OCI-LY1 (cell line): Measurements from ENCODE around the gene LRRC40.

Experiments used
- H2AFZ ChIP-seq: fragments of 200-600 bp; sonication (generic), shearing (Covaris generic); 2 replicates; pipeline ENCODE4 v1.6.0; 2014; ENCODE audit warnings: antibody characterized with exemption, mild to moderate bottlenecking, low read length
- H3F3A ChIP-seq: fragments of 200-600 bp; sonication (generic), shearing (Covaris generic); 2 replicates; pipeline ENCODE4 v1.6.0; 2014; ENCODE audit warnings: mild to moderate bottlenecking, antibody characterized with exemption, low read length, moderate library complexity; ENCODE audit not compliant: insufficient read depth
- H3K27ac ChIP-seq: fragments of 200-600 bp; sonication (generic); 2 replicates; pipeline ENCODE4 v1.5.1; 2014; ENCODE audit warnings: low read length, mixed run types, mild to moderate bottlenecking, low read depth; ENCODE audit not compliant: poor library complexity, severe bottlenecking
- H3K27me3 ChIP-seq: fragments of 200-600 bp; sonication (generic); 2 replicates; pipeline ENCODE4 v1.6.0; 2014; ENCODE audit warnings: antibody characterized with exemption, mild to moderate bottlenecking, low read length, moderate library complexity; ENCODE audit not compliant: insufficient read depth
- H3K36me3 ChIP-seq: fragments of 200-600 bp; sonication (generic); 2 replicates; pipeline ENCODE4 v1.6.1; 2014; ENCODE audit warnings: mild to moderate bottlenecking, antibody characterized with exemption, low read length, moderate library complexity, mixed read lengths; ENCODE audit not compliant: insufficient read depth
- H3K4me1 ChIP-seq: fragments of 200-600 bp; sonication (generic); 2 replicates; pipeline ENCODE4 v1.5.1; 2014; ENCODE audit warnings: mild to moderate bottlenecking, low read length, moderate library complexity; ENCODE audit not compliant: insufficient read depth, severe bottlenecking
- H3K4me2 ChIP-seq: fragments of 200-600 bp; sonication (generic), shearing (Covaris generic); 2 replicates; pipeline ENCODE4 v1.6.1; 2014; ENCODE audit warnings: low read length
- H3K4me3 ChIP-seq: fragments of 200-600 bp; sonication (generic); 2 replicates; pipeline ENCODE4 v1.5.1; 2014; ENCODE audit warnings: low read length, low read depth, mild to moderate bottlenecking, mixed read lengths; ENCODE audit not compliant: poor library complexity, severe bottlenecking
- H3K79me2 ChIP-seq: fragments of 200-600 bp; shearing (Covaris generic); 2 replicates; pipeline ENCODE4 v1.6.1; 2016; ENCODE audit warnings: mixed run types, low read length, mixed read lengths; ENCODE audit not compliant: insufficient read depth
- H3K9ac ChIP-seq: fragments of 200-600 bp; sonication (generic), shearing (Covaris generic); 2 replicates; pipeline ENCODE4 v1.6.1; 2014; ENCODE audit warnings: mild to moderate bottlenecking, low read length, mixed read lengths
- H3K9me2 ChIP-seq: fragments of 200-600 bp; sonication (generic), shearing (Covaris generic); 2 replicates; pipeline ENCODE4 v1.6.1; 2014; ENCODE audit warnings: low read depth, mild to moderate bottlenecking, low read length, mixed read lengths
- H3K9me3 ChIP-seq: fragments of 200-600 bp; shearing (Covaris generic); 2 replicates; pipeline ENCODE4 v1.6.1; 2014; ENCODE audit warnings: low read length, mixed read lengths
- H4K20me1 ChIP-seq: fragments of 200-600 bp; sonication (generic), shearing (Covaris generic); 2 replicates; pipeline ENCODE4 v1.6.0; 2016; ENCODE audit warnings: mild to moderate bottlenecking, low read length; ENCODE audit not compliant: insufficient read depth
- CTCF ChIP-seq: fragments of 200-600 bp; sonication (generic), shearing (Covaris generic); IDR thresholded peaks from 2 replicates; pipeline ENCODE4 v1.5.1; 2017; ENCODE audit warnings: mild to moderate bottlenecking, antibody characterized with exemption, low read length, moderate library complexity, mixed read lengths
- EZH2 ChIP-seq: fragments of 200-600 bp; sonication (generic), shearing (Covaris generic); IDR thresholded peaks from 2 replicates; pipeline ENCODE4 v1.8.0; 2017; ENCODE audit warnings: borderline replicate concordance, mixed run types, mild to moderate bottlenecking, antibody characterized with exemption, low read length, moderate library complexity, mixed read lengths

The LRRC40 gene

GRCh38 chr1:70150444-70150843 is 54.9 kb downstream of the LRRC40 start:
- Histone ChIP-seq H2AFZ (no peak overlapping the region), H3K4me2 (no peak overlapping the region), H3K79me2 (no peaks in the 10 kb centered on the region), H3K27me3 (no peaks in the 10 kb centered on the region), H4K20me1 (no peaks in the 10 kb centered on the region), H3K9ac (no peak overlapping the region), H3K9me2 (no peaks in the 10 kb centered on the region), H3K36me3 (peaks cover 11% of the 10 kb centered on the region; the same call in 1 of the 2 replicates), H3K4me3 (no peak overlapping the region), H3F3A (no peaks in the 10 kb centered on the region), H3K27ac (no peak overlapping the region), H3K4me1 (no peaks in the 10 kb centered on the region), H3K9me3 (no peaks in the 10 kb centered on the region)
- TF ChIP-seq CTCF (no peak), EZH2 (no peak)

DNA sequence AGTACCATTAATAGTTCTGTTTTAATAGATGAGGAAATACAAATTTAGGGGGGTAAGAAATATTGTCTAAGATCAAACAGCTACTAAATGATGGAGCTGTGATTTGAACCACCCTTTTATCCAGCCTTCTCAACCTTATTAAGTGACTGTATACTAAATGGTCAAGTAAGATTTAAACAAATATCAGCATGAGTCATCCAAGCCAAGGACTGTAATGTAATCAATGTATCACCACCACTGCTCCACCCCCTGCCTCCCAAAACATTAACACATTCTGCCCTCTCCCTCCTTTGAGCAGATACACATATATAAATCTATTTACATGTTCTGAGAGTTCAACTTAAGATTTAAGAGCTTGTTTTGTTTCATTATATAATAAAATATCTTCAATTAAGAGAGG is 58.9 kb downstream of the LRRC40 start:
- Histone ChIP-seq H2AFZ (no peak overlapping the region), H3K79me2 (no peaks in the 10 kb centered on the region), H3K9ac (no peak overlapping the region), H4K20me1 (no peaks in the 10 kb centered on the region), H3K4me3 (no peak overlapping the region), H3K4me1 (no peaks in the 10 kb centered on the region), H3K9me2 (no peaks in the 10 kb centered on the region), H3F3A (no peaks in the 10 kb centered on the region), H3K27ac (no peak overlapping the region), H3K9me3 (no peaks in the 10 kb centered on the region), H3K4me2 (no peak overlapping the region), H3K27me3 (no peaks in the 10 kb centered on the region), H3K36me3 (peaks cover 11% of the 10 kb centered on the region; the same call in 1 of the 2 replicates)
- TF ChIP-seq EZH2, result no peak
- TF ChIP-seq CTCF, result no peak

DNA sequence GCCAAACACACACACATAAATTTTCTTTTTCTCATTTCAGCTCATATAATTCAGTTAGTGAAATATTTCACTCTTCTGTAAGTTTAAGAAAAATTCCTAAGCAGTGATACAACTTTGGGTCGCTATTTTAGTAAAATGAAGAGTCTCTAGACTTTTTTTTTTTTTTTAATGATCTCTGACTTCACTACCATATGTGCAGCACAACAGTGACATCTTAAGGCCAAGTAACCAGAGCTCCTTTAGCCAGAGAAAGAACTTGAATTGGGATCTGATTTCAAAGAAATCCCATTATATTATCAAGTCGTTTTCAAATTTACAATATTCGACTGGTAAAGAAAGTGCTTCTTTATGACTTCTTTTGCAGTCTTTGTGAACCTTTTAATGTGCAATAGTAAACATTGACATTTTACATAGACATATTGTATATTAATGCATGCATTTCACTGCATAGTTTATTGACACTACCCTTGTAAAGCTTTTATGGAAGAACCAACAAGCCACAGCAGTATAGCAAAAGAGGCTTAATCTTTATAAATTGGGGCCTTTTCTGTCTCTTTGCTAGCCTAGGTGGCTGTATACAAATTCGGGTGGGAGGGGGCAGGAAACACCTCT is 62.2 kb downstream of the LRRC40 start:
- no peaks in the 10 kb centered on the region for H3K27me3 ChIP-seq
- H3K9me3 ChIP-seq, result no peaks in the 10 kb centered on the region
- no peaks in the 10 kb centered on the region for H4K20me1 ChIP-seq
- no peak for TF ChIP-seq EZH2
- no peak for TF ChIP-seq CTCF
- H3K79me2 ChIP-seq, result no peaks in the 10 kb centered on the region
- peaks cover 6% of the 10 kb centered on the region; the same call in 1 of the 2 replicates for H3K36me3 ChIP-seq
- H3K4me1 ChIP-seq, result no peaks in the 10 kb centered on the region
- no peak overlapping the region for H3K4me2 ChIP-seq
- no peak overlapping the region for H3K4me3 ChIP-seq
- no peaks in the 10 kb centered on the region for H3K9me2 ChIP-seq
- H3K27ac ChIP-seq, result no peak overlapping the region
- H2AFZ ChIP-seq, result no peak overlapping the region
- no peaks in the 10 kb centered on the region for H3F3A ChIP-seq
- no peak overlapping the region for H3K9ac ChIP-seq
